SK-N-SH (cell line): ENCODE results near the gene VMP1. TPM values are rescaled to one million over a fixed set of nuclear protein-coding genes. Genes with fewer than 3 reads are reported as not detected.

ENCODE experiments used
- CTCF ChIA-PET: fragments of 300-600, 350-600 bp; formaldehyde crosslinking; extraction: SDS; loops from one replicate; lab custom pipeline; 2021; lab: Yijun Ruan, JAX
- POLR2A ChIA-PET: fragments of 350-600 bp; sonication (Branson Sonifier 250); formaldehyde crosslinking; extraction: SDS; loops from one replicate; lab custom pipeline; 2020; ENCODE audit warnings: antibody characterized with exemption, inconsistent platforms; lab: Yijun Ruan, JAX
- DNase-seq: peaks from one replicate; pipeline ENCODE4 v3.0.0; 2012
- H2AFZ ChIP-seq: fragments of 200-600 bp; sonication (generic); 2 replicates; pipeline ENCODE4 v1.8.1; 2016; ENCODE audit warnings: antibody characterized with exemption, mild to moderate bottlenecking, low read depth
- H3F3A ChIP-seq: fragments of 200-600 bp; sonication (generic); replicated peaks from 2 replicates; pipeline ENCODE3; 2016; ENCODE audit warnings: antibody characterized with exemption, mild to moderate bottlenecking; ENCODE audit not compliant: insufficient read depth
- H3K27ac ChIP-seq, 2 experiments: fragments of 200-500 bp in 1 of 2; fragments of 200-600 bp in 1 of 2; sonication (Bioruptor generic) in 1 of 2; sonication (generic), shearing (Covaris generic) in 1 of 2; 2 replicates each; pipeline versions ENCODE4 v1.5.1 to v1.6.1; 2014 to 2016; ENCODE audit warnings: low read depth in 2 of 2, inconsistent platforms in 1 of 2, low read length in 1 of 2, mild to moderate bottlenecking in 1 of 2, mixed read lengths in 1 of 2
- H3K27me3 ChIP-seq: fragments of 200-600 bp; sonication (generic), shearing (Covaris generic); 2 replicates; pipeline ENCODE4 v1.6.1; 2016; ENCODE audit warnings: mixed run types; ENCODE audit not compliant: insufficient read depth
- H3K36me3 ChIP-seq, 2 experiments: fragments of 200-500 bp in 1 of 2; fragments of 200-600 bp in 1 of 2; sonication (Bioruptor generic) in 1 of 2; sonication (generic) in 1 of 2; replicated peaks in 1 of 2; 2 replicates each; pipeline versions ENCODE3 to v1.5.1; 2014 to 2016; ENCODE audit warnings: low read length in 1 of 2, mild to moderate bottlenecking in 1 of 2; ENCODE audit not compliant: insufficient read depth in 2 of 2, control insufficient read depth in 1 of 2
- H3K4me1 ChIP-seq, 2 experiments: fragments of 200-500 bp in 1 of 2; fragments of 200-600 bp in 1 of 2; sonication (Bioruptor generic) in 1 of 2; sonication (generic), shearing (Covaris generic) in 1 of 2; 2 replicates each; pipeline versions ENCODE4 v1.5.1 to v1.6.1; 2014 to 2016; ENCODE audit warnings: low read depth in 1 of 2, low read length in 1 of 2, mixed run types in 1 of 2; ENCODE audit not compliant: insufficient read depth in 2 of 2, control insufficient read depth in 1 of 2
- H3K4me2 ChIP-seq: fragments of 200-600 bp; sonication (generic), shearing (Covaris generic); 2 replicates; pipeline ENCODE4 v1.6.1; 2017; ENCODE audit warnings: mixed run types
- H3K4me3 ChIP-seq, 2 experiments: fragments of 200-500 bp in 1 of 2; fragments of 200-600 bp in 1 of 2; sonication (Bioruptor generic) in 1 of 2; sonication (generic), shearing (Covaris generic) in 1 of 2; 2 replicates each; pipeline versions ENCODE4 v1.5.1 to v1.8.1; 2014 to 2016; ENCODE audit warnings: low read depth in 2 of 2, inconsistent platforms in 1 of 2, low read length in 1 of 2, mild to moderate bottlenecking in 1 of 2, mixed read lengths in 1 of 2, moderate library complexity in 1 of 2
- H3K79me2 ChIP-seq: fragments of 200-600 bp; sonication (generic); 2 replicates; pipeline ENCODE4 v1.8.1; 2017; ENCODE audit warnings: mild to moderate bottlenecking; ENCODE audit not compliant: insufficient read depth
- H3K9ac ChIP-seq: fragments of 200-600 bp; sonication (generic); 2 replicates; pipeline ENCODE4 v1.6.1; 2017; ENCODE audit warnings: mixed run types
- H3K9me2 ChIP-seq: fragments of 200-600 bp; sonication (generic); 2 replicates; pipeline ENCODE4 v1.6.1; 2017; ENCODE audit warnings: mixed run types
- H3K9me3 ChIP-seq: fragments of 200-600 bp; sonication (generic); 2 replicates; pipeline ENCODE4 v1.6.1; 2017; ENCODE audit warnings: mixed run types, mild to moderate bottlenecking, moderate library complexity
- H4K20me1 ChIP-seq: fragments of 200-600 bp; sonication (generic); 2 replicates; pipeline ENCODE4 v1.6.1; 2017; ENCODE audit warnings: mild to moderate bottlenecking, mixed run types; ENCODE audit not compliant: insufficient read depth
- CHD2 ChIP-seq: fragments of 150-350 bp; IDR thresholded peaks from 2 replicates; pipeline ENCODE4 v1.6.1; 2018; ENCODE audit warnings: low read length; ENCODE audit not compliant: partially characterized antibody
- FOSL2 ChIP-seq: IDR thresholded peaks from 2 replicates; pipeline ENCODE4 v1.4.0; 2012; ENCODE audit warnings: low read depth, mild to moderate bottlenecking, moderate library complexity, borderline replicate concordance
- FOXJ3 ChIP-seq: sonication (generic); formaldehyde crosslinking; IDR thresholded peaks from 2 replicates; pipeline ENCODE4 v1.5.1; 2020; ENCODE audit warnings: mild to moderate bottlenecking, missing genetic modification reagents
- GABPA ChIP-seq: IDR thresholded peaks from 2 replicates; pipeline ENCODE4 v1.4.0; 2012; ENCODE audit warnings: low read depth, mild to moderate bottlenecking
- GATA2 ChIP-seq: sonication (generic); formaldehyde crosslinking; IDR thresholded peaks from 2 replicates; pipeline ENCODE4 v1.5.0; 2020; ENCODE audit warnings: mild to moderate bottlenecking, missing genetic modification reagents
- MEF2A ChIP-seq: IDR thresholded peaks from 2 replicates; pipeline ENCODE4 v1.4.0; 2012; ENCODE audit warnings: low read depth, borderline replicate concordance
- NFIC ChIP-seq: IDR thresholded peaks from 2 replicates; pipeline ENCODE4 v1.4.0; 2012; ENCODE audit warnings: borderline replicate concordance
- NRF1 ChIP-seq: IDR thresholded peaks from 2 replicates; pipeline ENCODE4 v1.6.1; 2012; ENCODE audit warnings: low read depth, mild to moderate bottlenecking, low read length
- PBX3 ChIP-seq: IDR thresholded peaks from 2 replicates; pipeline ENCODE4; 2012
- POLR2AphosphoS5 ChIP-seq: IDR thresholded peaks from 2 replicates; pipeline ENCODE4 v1.6.1; 2012; ENCODE audit warnings: low read depth, low read length
- RCOR1 ChIP-seq: fragments of 150-350 bp; IDR thresholded peaks from 2 replicates; pipeline ENCODE4 v1.6.1; 2017; ENCODE audit warnings: antibody characterized with exemption, low read length
- RXRA ChIP-seq: IDR thresholded peaks from 2 replicates; pipeline ENCODE4 v1.4.0; 2012; ENCODE audit warnings: low read depth, mild to moderate bottlenecking, borderline replicate concordance
- SIN3A ChIP-seq: IDR thresholded peaks from 2 replicates; pipeline ENCODE4 v1.6.1; 2012; ENCODE audit warnings: low read depth, mild to moderate bottlenecking, low read length, moderate library complexity, borderline replicate concordance
- SMC3 ChIP-seq: IDR thresholded peaks from 2 replicates; pipeline ENCODE4 v1.6.1; 2012; ENCODE audit warnings: low read depth, low read length, improper control_type of control experiment
- TAF1 ChIP-seq: IDR thresholded peaks from 2 replicates; pipeline ENCODE4 v1.6.1; 2012; ENCODE audit warnings: low read depth, mild to moderate bottlenecking, low read length, moderate library complexity, borderline replicate concordance
- TEAD4 ChIP-seq: IDR thresholded peaks from 2 replicates; pipeline ENCODE4 v1.4.0; 2012; ENCODE audit warnings: mild to moderate bottlenecking, borderline replicate concordance; ENCODE audit not compliant: insufficient read depth
- YY1 ChIP-seq: IDR thresholded peaks from 2 replicates; pipeline ENCODE4 v1.4.0; 2012; ENCODE audit warnings: low read depth, mild to moderate bottlenecking
- WGBS: methylation state at CpG from one replicate; pipeline ENCODE4 v1.1.6; 2017; ENCODE audit warnings: low lambda C conversion rate; 5-methylcytosine and 5-hydroxymethylcytosine counted together
- polyA plus RNA-seq, 3 experiments: library from polyadenylated mRNA; depleted of rRNA; stranded (reverse); fragments of >200 nt; gene quantifications; 2 replicates each; pipeline ENCODE4 v1.2.3, GENCODE V29; 2012
- TF ChIP-seq, protein P1 (sequence below): IDR thresholded peaks from 2 replicates; pipeline ENCODE4 v1.4.0; 2012; ENCODE audit warnings: low read depth, borderline replicate concordance
- TF ChIP-seq, protein P2 (sequence below): fragments of 150-350 bp; IDR thresholded peaks from 2 replicates; pipeline ENCODE4 v1.6.1; 2016; ENCODE audit warnings: mild to moderate bottlenecking, low read depth, low read length

Gene VMP1
- polyA plus RNA-seq, 1 of the 3 experiments (the other 2 are of a cell fraction) = 169 TPM

DNA sequence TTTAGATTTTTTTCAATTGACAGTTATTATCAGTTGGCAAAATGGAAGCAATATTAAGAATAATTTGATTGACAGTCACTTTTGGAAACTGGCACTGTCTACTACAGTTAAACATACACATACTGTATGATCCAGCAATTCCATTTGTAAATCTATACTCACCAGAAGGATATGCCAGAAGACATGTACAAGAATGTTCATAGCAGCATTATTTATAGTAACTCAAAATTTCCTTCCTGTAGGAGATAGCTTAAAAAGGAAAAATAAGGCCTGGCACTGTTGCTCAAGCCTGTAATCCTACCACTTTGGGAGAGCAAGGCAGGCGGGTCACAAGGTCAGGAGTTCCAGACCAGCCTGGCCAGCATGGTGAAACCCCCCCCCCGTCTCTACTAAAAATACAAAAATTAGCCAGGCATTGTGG lies 89.3 kb downstream of the VMP1 start:
- ChIA-PET CTCF (interaction anchor here (0.7 to 1.3 kb wide), 5 partner anchors 12 to 401 kb away, joined by 3 to 4 read pairs (median 3); no protein-coding TSS in a partner anchor), POLR2A (no interaction called here)
- no peak overlapping the region for H3K4me3 ChIP-seq
- H3K9ac ChIP-seq = peak overlapping the region; percentile 6; the same call in 1 of the 2 replicates
- H3K27me3 ChIP-seq = no peaks in the 10 kb centered on the region
- no peak for DNase-seq
- peaks cover 0 to 19% of the 10 kb centered on the region in 2 experiments for H3K36me3 ChIP-seq
- H3K79me2 ChIP-seq = peaks cover 61% of the 10 kb centered on the region
- 70% methylated on average over 2 of the region's 2 CpGs for WGBS
- TF ChIP-seq GATA2 (no peak), PBX3 (peak; percentile 48; the same call in 1 of the 2 replicates)
- H3K9me3 ChIP-seq = no peaks in the 10 kb centered on the region
- H3F3A ChIP-seq = peaks cover 52% of the 10 kb centered on the region
- H2AFZ ChIP-seq = no peak overlapping the region
- H3K9me2 ChIP-seq = no peaks in the 10 kb centered on the region
- H4K20me1 ChIP-seq = no peaks in the 10 kb centered on the region
- 0 out of 2 replicates have a peak overlapping the region, but pooled peaks have one; percentile 5 for H3K4me2 ChIP-seq
- H3K27ac ChIP-seq = peak overlapping the region; percentile 23 to 94; a peak in 3 of 4 replicates
- peaks cover 0 to 17% of the 10 kb centered on the region in 2 experiments; a peak in 1 of 4 replicates for H3K4me1 ChIP-seq

GRCh38 chr17:59798111-59798510 lies 90.7 kb downstream of the VMP1 start:
- ChIA-PET CTCF (interaction anchor here (1.0 to 1.9 kb wide), 4 partner anchors 9 to 61 kb away, joined by 4 to 6 read pairs (median 4); no protein-coding TSS in a partner anchor), POLR2A (no interaction called here)
- Histone ChIP-seq H3K79me2 (peaks cover 70% of the 10 kb centered on the region), H2AFZ (no peak overlapping the region), H3K9me3 (no peaks in the 10 kb centered on the region), H3K4me2 (no peak overlapping the region), H3K4me1 (peaks cover 0 to 15% of the 10 kb centered on the region in 2 experiments; a peak in 1 of 4 replicates), H3K9me2 (no peaks in the 10 kb centered on the region), H4K20me1 (no peaks in the 10 kb centered on the region), H3K27ac (peak overlapping the region; percentile 2 to 94; a peak in 2 of 4 replicates), H3K27me3 (no peaks in the 10 kb centered on the region), H3K9ac (no peak overlapping the region), H3K4me3 (no peak overlapping the region), H3F3A (peaks cover 49% of the 10 kb centered on the region), H3K36me3 (peaks cover 0 to 19% of the 10 kb centered on the region in 2 experiments)
- WGBS = 92% methylated on average over 4 of the region's 4 CpGs
- no peak for DNase-seq
- TF ChIP-seq FOSL2 (no peak), SMC3 (no peak), NRF1 (no peak), NFIC (no peak), MEF2A (no peak)

DNA sequence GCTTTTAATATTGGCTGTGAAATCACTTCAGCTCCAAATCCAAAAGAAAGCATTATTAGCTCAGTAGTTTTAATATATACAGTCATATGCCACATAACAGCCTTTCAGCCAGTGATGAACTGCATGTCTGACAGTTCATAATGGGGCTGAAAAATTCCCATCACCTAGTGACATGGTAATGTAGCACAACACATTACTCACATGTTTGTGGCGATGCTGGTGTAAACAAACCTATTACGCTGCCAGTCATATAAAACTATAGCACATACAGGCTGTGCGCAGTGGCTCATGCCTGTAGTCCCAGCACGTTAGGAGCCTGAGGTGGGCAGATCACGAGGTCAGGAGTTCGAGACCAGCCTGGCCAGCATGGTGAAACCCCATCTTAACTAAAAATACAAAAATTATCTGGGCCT lies 93.1 kb downstream of the VMP1 start:
- POLR2A ChIA-PET = no interaction called here
- no peak for DNase-seq
- 94% methylated on average over 6 of the region's 6 CpGs for WGBS

More for the DNA sequence above, 93.1 kb downstream of the VMP1 start:
- Histone ChIP-seq H3K4me2 (no peak overlapping the region), H3F3A (peaks cover 45% of the 10 kb centered on the region), H3K9ac (no peak overlapping the region), H4K20me1 (no peaks in the 10 kb centered on the region), H3K9me3 (no peaks in the 10 kb centered on the region), H3K79me2 (peaks cover 69% of the 10 kb centered on the region), H3K4me1 (peaks cover 6 to 15% of the 10 kb centered on the region in 2 experiments; a peak in 3 of 4 replicates), H3K36me3 (peaks cover 0 to 10% of the 10 kb centered on the region in 2 experiments), H3K9me2 (no peaks in the 10 kb centered on the region), H3K27ac (peak overlapping the region in 1 of 2 experiments; percentile 94; a peak in 1 of 4 replicates), H3K4me3 (no peak overlapping the region), H3K27me3 (no peaks in the 10 kb centered on the region), H2AFZ (no peak overlapping the region)
- CTCF ChIA-PET = interaction anchor here (0.8 to 2.0 kb wide), 4 partner anchors 10 to 236 kb away, joined by 3 to 6 read pairs (median 3); no protein-coding TSS in a partner anchor
- TF ChIP-seq TEAD4 (no peak), SIN3A (no peak), CHD2 (no peak), YY1 (no peak), RXRA (no peak), FOXJ3 (no peak), GABPA (no peak), GATA2 (no peak), RCOR1 (no peak), TAF1 (no peak), POLR2AphosphoS5 (no peak)
- TF ChIP-seq, protein P1, sequence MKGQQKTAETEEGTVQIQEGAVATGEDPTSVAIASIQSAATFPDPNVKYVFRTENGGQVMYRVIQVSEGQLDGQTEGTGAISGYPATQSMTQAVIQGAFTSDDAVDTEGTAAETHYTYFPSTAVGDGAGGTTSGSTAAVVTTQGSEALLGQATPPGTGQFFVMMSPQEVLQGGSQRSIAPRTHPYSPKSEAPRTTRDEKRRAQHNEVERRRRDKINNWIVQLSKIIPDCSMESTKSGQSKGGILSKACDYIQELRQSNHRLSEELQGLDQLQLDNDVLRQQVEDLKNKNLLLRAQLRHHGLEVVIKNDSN = no peak
- TF ChIP-seq, protein P2, sequence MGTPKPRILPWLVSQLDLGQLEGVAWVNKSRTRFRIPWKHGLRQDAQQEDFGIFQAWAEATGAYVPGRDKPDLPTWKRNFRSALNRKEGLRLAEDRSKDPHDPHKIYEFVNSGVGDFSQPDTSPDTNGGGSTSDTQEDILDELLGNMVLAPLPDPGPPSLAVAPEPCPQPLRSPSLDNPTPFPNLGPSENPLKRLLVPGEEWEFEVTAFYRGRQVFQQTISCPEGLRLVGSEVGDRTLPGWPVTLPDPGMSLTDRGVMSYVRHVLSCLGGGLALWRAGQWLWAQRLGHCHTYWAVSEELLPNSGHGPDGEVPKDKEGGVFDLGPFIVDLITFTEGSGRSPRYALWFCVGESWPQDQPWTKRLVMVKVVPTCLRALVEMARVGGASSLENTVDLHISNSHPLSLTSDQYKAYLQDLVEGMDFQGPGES = no peak
